D721Med (cell line): ENCODE results near the gene PRRX2.

Experiments used
- DNase-seq: peaks from one replicate; pipeline ENCODE4 v3.0.0; 2011; ENCODE audit warnings: low spot score; ENCODE audit not compliant: insufficient read length
- FAIRE-seq: peaks from 2 replicates; lab custom pipeline; 2011; peaks lifted over from hg19 to GRCh38; lab: Jason Lieb, UNC
- CTCF ChIP-seq: IDR thresholded peaks from 2 replicates; pipeline ENCODE4 v1.5.1; 2012; ENCODE audit warnings: mild to moderate bottlenecking, control low read depth; ENCODE audit not compliant: insufficient read depth; ENCODE audit errors: missing control alignments

The PRRX2 gene

GRCh38 chr9:129732946-129733631 is 67.6 kb downstream of the PRRX2 start:
- FAIRE-seq, result no peak
- DNase-seq, result no peak
- TF ChIP-seq CTCF, result no peak

- no peak for FAIRE-seq
- TF ChIP-seq CTCF, result no peak
- DNase-seq, result no peak
Measured at GRCh38 chr9:129733632-129733953, 68.1 kb downstream of the PRRX2 start.

- no peak for DNase-seq
- no peak for FAIRE-seq
- TF ChIP-seq CTCF, result no peak
Measured at GRCh38 chr9:129735546-129735945, 70.1 kb downstream of the PRRX2 start.

- no peak for TF ChIP-seq CTCF
- no peak for FAIRE-seq
- no peak for DNase-seq
Measured at GRCh38 chr9:129736334-129736733, 70.9 kb downstream of the PRRX2 start.

- FAIRE-seq (no peak), DNase-seq (peak; percentile 61)
- TF ChIP-seq CTCF, result peak; percentile 87
Measured at GRCh38 chr9:129737479-129738274, 72.2 kb downstream of the PRRX2 start.

GRCh38 chr9:129739432-129739831 is 74.0 kb downstream of the PRRX2 start:
- TF ChIP-seq CTCF, result no peak
- FAIRE-seq, result no peak
- no peak for DNase-seq

- no peak for FAIRE-seq
- DNase-seq, result no peak
- TF ChIP-seq CTCF, result no peak
Measured at GRCh38 chr9:129740174-129740573, 74.7 kb downstream of the PRRX2 start.
